GM20000 (cell line): ENCODE measurements around the gene IRAK1.
A peak's percentile ranks its signal among the peaks of the same experiment; 100 is the strongest.

Experiments
- DNase-seq: peaks from one replicate; pipeline ENCODE4 v3.0.0; 2012; ENCODE audit warnings: low spot score
- TF ChIP-seq, protein P1 (sequence below): IDR thresholded peaks from 2 replicates; pipeline ENCODE4 v1.5.1; 2012; ENCODE audit warnings: mild to moderate bottlenecking, control low read depth; ENCODE audit errors: extremely low read depth, missing control alignments

Gene IRAK1

DNA sequence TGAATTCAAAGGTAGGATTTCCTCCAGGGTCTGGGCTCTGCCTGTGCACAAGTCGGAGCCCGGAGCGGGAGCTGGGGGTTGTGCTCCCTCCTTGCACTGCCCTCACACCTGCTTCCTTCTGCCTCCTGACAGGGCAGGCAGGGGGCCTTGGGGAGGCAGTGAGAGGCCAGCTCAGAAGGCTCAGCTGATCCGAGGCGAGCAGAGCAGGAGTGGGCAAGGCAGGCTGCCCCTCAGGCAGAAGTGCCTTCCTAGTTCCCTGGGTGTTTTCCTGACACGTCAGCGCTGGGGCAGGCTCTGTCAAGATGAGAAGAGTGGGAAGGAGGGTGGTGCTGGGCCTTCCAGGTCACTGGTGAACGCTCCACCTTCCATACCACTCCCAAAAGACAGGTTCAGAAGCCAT lies 5.5 kb upstream of the IRAK1 start:
- TF ChIP-seq, protein P1, sequence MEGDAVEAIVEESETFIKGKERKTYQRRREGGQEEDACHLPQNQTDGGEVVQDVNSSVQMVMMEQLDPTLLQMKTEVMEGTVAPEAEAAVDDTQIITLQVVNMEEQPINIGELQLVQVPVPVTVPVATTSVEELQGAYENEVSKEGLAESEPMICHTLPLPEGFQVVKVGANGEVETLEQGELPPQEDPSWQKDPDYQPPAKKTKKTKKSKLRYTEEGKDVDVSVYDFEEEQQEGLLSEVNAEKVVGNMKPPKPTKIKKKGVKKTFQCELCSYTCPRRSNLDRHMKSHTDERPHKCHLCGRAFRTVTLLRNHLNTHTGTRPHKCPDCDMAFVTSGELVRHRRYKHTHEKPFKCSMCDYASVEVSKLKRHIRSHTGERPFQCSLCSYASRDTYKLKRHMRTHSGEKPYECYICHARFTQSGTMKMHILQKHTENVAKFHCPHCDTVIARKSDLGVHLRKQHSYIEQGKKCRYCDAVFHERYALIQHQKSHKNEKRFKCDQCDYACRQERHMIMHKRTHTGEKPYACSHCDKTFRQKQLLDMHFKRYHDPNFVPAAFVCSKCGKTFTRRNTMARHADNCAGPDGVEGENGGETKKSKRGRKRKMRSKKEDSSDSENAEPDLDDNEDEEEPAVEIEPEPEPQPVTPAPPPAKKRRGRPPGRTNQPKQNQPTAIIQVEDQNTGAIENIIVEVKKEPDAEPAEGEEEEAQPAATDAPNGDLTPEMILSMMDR: no peak
- DNase-seq: no peak

DNA sequence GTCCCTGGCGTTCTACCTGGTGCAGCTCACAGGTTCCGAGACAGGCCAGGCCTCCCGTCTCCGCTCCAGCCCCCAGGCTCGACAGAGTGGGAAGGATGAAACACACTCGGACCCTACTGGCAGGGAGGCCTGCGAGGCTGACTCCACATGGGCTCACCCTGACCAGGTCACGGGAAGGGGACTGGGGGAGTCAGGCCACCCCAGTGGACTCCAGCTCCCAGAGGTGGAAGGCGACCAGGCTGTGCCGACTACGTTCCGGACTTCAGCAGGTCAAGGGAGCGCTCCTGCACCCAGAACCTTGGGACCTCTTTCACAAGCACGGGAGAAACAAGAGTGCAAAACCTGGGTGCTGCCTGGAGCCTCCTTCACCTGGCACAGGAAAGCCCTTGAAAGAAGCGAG lies 4.6 kb upstream of the IRAK1 start:
- DNase-seq: no peak
- TF ChIP-seq, protein P1: no peak

DNA sequence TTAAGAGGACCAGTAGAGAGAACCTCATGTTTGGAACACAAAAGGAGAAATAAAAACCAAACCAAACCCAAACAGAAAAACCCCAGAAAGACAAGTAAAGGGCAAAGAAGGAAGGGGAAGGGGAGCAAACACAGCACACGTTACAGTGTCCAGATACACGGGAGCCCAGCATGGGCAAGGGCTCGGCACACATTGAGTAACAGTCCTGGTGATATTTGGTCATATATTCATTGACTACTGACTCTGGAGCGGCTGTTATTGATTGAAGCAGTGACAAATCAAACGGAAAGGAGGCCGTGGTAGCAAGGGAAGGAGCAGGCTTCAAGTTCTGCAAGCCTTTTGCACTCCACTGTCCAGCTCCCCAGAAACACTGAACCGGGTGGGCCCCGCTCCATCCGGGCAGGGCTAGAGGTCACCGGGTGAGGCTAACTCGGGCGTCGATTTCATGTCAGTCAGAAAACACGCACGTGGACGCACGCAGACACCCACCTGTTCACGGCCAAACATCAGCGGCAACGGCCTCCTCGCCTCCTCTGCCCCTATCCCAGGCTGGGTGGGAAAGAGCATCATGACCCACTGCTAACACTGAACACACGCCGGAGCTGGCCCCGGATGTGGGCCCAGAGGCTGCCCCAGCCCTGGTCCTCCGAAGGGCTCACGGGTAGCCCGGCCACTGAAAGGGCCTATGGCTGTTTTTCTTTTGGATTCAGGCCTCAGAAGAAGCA lies 3.7 kb upstream of the IRAK1 start:
- no peak for DNase-seq
- TF ChIP-seq, protein P1: no peak

DNA sequence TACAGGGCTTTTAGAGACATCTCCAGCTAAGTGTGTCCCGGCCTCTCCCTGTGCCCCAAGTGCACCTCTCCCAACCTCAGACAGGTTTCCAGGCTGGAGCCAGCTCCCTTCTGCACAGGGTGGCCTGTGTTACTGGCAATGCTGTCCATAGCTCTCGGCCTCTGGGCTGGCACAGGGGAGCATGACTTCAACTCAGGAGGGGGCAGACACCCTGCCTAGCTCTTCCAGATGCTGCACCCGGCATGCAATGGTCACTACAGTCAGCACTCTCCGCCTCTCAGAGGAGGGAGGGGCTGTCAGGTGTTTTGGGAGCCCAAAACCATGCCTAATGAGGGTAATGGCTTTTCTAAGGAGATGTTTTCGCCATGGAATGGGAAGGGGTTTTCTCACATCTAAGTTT lies 2.4 kb upstream of the IRAK1 start:
- DNase-seq: no peak
- TF ChIP-seq, protein P1: no peak

DNA sequence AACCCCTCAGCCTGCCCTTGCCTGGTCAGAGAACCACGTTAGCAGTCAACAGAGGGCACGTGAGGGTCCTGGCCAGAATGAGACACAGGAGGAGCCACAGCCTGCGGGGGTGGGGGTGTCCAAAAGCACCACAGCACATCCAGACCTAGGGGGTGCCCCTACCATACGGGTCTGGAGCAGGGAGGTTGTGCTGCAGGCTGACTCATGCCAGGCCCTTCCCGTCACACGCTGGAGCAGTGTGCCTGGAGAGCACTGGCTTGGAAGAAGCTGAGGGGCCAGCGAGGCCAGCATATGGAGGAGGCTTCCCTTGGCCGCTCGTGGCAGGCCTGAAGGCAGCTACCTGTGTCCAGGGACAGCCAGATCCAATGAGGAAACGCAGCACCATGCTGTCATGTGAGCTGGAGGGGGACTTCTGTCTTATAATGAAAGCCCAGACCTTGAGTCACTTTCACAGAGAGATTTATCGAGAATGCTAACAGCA lies 1.5 kb upstream of the IRAK1 start:
- DNase-seq: peak; percentile 39
- TF ChIP-seq, protein P1: no peak

DNA sequence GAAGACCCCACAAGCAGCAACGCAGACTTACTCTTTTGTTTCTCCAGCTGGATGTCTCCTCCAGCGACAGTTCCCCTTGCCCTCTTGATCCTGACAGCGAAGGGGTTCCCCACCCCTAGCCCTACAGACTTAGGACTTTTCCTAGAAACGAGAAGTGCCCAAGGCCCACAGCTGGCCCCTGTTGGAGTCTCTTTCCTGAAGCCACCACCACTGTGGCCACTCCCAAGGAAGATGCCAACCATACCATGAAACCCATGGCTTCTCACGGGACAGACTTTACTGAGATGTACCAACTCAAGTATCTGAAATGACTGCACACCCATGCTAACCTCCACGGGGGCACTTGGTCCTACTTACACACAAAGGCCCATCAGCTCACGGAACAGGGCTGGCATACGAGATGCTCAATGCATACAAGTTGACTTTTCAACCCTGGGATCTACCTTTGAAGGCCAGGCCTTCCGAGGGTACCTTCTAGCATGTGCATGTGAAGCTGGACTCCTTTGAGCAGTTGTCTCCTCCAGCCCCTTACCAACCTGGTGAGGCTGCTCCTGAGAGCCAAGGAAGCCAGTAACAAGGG lies 924 bp upstream of the IRAK1 start:
- no peak for DNase-seq

DNA sequence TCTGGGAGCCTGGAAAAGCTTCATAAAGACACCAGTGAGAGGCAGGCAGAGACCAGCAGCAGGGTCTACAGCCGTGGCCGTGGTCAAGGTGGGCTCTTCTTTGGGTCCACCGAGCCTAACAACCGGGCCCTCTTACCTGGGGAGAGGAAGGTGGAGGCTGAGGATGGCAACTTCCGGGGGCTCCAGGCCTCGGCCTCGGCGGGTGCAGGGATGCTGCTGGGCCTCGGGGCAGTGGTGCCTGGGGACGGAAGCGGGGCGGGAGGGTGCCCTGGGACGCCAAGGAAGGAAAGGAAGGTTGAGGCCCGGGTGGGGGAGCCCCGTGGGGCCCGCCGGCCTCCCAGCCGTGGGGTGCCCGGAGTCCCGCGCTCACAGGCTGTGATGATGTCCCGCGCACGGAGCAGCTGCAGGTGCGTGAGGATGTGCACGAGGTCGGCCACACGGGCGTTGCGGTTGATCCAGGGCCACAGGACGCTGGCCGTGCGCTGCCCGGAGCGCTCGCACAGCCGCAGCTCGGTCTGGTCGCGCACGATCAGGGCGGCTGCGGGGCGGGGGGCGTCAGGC lies 561 bp downstream of the IRAK1 start:
- TF ChIP-seq, protein P1: no peak
- peak; percentile 22 for DNase-seq

More for the DNA sequence above, 924 bp upstream of the IRAK1 start:
- TF ChIP-seq, protein P1: no peak
